NOMO-1 treated with dmso at 0.1 percent for 144 hours (cell line): ENCODE results near the gene TMEM120B.
"Not testable (repeated sequence)": the region's sequence is repeated elsewhere in the genome, so short reads cannot be mapped to it uniquely, and the experiment has no call there.

Experiments used
- DNase-seq: peaks from one replicate; lab custom pipeline; 2025; ENCODE audit not compliant: unreplicated experiment; lab: John Stamatoyannopoulos, UW

TMEM120B gene

DNA sequence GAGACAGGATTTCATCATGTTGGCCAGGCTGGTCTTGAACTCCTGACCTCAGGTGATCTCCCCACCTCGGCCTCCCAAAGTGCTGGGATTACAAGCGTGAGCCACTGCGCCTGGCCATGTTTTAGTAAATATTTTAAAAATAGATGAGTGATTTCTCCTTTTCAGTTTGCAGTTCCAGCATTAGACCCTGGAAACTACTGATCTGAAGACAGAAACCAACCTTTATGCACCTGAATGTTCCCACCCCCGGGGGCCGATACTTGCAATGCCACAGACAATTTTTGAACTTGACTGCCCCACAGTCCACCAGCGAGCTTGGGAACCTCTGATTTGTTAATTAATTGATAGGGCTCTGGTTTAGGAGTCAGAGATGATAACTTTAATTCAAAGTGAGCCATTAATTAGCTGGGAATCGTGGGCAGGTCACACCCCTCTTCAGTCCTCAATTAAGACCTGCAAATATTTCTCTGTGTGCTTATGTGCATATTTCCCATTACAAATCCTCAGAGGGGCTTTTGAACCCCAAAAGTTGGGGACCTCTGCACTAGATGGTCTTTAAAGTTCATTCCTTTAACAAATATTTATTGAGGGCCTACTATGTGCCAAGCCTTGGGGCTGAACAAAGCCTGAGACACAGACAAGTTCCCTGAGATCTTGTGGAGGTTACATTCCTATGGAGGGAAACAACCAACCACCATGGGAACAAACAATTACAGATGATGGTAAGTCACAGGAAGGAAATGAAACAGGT lies 4.1 kb upstream of the TMEM120B start:
- DNase-seq, result no peak

DNA sequence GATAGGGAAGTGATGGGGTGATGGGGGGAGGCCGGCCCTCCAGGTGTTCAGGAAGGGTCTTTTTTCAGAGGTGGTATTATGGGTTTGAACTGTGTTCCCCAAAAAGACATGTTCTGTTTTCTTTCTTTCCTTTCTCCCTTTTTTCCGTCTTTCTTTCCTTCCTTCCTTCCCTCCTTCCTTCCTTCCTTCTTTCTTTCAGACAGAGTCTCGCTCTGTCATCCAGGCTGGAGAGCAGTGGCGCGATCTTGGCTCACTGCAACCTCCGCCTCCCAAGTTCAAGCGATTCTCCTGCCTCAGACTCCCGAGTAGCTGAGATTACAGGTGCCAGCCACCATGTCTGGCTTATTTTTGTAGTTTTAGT lies 3.5 kb upstream of the TMEM120B start:
- not testable (repeated sequence) for DNase-seq

DNA sequence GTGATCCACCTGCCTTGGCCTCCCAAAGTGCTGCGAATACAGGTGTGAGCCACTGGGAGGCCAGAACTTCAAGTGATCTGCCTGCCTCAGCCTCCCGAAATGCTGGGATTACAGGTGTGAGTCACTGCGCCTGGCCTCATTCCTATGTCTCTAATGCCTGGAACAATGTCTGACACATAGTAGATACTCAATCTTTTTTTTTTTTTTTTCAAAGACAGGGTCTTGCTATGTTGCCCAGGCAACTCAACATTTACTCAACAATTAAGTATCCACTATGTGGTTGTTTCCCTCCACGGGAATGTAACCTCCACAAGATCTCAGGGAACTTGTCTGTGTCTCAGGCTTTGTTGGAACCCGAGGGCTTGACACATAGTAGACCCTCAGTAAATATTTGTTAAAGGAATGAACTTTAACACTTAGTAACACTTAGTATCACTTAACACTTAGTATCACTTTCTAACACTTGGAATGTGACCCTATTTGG lies 3.0 kb upstream of the TMEM120B start:
- no peak for DNase-seq

DNA sequence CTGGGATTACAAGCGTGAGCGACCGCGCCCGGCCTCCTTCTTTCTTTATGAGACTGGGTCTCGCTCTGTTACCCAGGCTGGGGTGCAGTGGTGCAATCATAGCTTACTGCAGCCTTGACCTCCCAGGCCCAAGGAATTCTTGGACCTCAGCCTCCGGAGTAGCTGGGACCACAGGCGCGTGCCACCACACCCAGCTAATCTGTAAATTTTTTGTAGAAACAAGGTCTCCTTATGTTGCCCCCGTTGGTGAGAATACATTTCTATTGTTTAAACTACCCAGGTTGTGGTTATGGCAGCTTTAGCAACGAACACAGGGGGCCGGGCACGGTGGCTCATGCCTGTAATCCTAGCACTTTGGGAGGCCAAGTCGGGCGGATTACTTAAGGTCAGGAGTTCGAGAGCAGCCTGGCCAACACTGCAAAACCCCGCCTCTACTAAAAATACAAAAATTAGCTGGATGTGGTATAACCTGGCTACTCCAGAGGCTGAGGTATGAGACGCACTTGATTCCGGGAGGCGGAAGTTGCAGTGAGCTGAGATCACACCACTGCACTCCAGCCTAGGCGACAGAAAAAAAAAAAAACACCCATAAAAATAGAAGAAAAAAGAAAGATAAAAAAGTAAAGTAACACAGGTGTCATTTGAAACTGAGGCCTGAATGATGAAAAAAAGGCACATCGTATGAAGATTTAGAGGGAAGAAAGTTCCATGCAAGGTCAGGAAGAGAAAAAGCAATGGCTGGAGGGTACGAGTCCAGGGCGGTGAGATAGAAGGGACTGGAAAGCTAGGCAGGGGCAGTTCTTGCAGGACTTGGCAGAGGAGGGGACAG lies 977 bp upstream of the TMEM120B start:
- DNase-seq, result no peak

DNA sequence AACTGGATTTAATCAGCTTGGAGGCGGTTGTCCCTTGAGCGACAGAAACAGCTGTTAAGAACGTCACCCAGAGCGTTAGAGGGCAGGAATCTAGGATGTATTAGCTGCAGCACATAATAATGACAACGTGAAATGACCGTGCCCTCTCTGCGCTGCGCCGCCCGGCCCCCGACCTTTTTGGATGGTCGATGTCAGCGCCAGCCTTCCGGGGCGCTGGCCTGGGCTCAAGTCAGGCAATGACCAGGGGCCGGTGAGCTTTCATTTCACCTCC lies 427 bp upstream of the TMEM120B start:
- DNase-seq, result peak; percentile 20

DNA sequence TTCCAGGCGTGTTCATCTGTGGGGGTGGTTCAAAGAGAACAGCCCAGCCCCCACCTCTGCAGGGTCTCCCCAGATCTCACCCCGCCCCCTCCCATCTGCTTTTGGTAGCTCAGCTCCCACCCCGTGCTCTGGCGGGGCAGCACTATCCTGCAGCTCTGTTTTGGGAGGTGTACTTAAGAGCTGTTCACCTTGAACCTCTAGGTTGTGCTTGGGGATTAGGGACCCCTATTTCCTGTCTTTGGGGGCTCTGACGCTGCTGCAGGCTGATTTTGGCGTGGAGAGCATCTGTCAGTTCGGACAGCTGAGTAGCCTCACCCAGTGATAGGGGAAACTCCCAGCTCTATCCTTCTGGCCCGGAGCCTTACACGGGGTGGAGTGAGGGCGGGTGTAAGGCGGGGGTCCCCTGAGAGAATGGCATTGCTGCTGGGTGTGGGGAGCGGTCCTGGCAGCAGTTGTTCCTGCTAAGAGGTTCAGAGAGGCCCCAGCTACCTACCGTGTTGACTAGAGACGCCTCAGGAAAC lies 765 bp downstream of the TMEM120B start:
- DNase-seq, result no peak

DNA sequence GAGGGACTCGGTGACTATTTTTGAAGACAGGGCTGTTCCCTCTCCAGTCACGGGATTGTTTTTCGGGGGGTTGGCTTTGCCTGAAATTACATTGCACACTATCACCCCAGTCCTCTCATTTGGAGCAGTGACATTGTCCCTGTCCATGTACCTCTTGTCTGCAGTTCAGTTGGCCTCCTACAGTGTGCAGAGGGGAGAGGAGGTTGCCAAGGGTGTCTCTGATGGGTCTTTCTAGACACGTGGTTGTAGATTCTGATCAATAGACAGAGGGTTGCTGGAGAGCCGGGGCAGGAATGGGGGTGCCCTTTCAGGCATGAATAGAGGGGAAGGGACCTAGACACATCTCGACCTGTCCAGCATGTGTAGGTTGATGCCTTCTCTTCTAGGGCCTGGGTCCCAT lies 1.2 kb downstream of the TMEM120B start:
- DNase-seq, result no peak

DNA sequence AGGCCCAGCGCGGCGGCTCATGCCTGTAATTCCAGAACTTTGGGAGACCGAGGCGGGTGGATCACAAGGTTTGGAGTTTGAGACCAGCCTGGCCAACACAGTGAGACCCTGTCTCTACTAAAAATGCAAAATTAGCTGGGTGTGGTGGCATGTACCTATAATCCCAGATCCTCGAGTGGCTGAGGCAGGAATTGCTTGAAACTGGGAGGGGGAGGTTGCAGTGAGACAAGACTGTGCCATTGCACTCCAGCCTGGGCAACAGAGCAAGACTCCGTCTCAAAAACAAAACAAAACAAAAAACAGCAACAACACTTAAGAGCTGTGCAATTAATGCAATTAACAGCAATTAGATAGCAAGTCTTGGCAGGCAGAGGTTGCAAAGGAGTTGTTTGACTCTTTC lies 2.5 kb downstream of the TMEM120B start:
- not testable (repeated sequence) for DNase-seq

DNA sequence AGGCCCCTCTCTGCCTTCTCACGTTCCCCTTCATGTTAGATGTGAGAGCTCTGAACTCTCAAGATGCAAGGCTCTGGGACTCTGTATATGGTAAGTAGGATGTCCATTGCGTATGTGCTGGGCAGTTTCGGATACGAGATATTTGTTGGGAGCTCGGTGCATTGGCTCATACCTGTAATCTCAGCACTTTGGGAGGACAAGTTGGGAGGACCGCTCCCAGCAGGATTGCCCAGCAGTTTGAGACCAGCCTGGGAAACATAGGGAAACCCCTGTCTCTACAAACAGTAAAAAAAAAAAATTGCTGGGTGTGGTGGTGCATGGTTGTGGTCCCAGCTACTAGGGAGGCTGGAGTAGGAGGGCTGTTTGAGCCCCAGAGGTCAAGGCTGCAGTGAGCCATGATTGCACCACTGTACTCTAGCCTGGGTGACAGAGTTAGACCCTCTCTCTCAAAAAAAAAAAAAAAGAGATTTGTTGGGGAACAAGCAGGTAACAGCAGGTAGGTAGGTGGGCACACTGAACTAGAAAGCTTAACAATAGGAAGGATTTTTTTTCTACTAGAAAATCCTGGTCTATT lies 3.4 kb downstream of the TMEM120B start:
- DNase-seq, result no peak

DNA sequence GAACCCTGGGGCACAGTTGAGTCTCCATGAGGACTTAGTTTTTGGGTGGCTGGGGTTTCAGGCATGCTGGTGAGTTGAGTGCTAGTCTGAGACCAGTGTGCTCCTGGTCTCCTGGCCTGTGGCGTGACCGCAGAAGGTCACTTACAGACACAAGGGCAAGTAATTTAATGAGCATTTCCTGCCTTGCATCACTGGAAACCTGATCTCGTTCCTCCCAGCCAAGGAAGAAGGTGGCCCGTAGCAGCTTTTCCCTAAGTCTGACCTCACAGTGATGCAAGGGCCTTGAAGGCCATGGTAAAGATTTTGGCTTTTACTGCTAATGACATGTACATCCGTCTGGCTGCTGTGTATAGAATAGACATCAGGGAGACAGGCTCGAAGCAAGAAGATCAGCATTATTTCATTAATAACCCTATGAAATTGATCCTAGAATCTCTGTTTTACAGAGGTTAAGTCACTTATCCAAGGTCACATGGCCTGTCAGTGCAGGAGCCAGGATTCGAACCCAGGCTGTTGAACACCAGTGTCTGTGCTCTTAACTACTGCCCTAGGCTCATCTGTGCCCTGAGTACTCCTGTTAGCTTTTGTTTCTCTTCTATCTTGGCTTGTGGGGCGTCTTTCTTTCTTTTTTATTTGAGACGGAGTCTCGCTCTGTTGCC lies 4.6 kb downstream of the TMEM120B start:
- peak; percentile 57 for DNase-seq

DNA sequence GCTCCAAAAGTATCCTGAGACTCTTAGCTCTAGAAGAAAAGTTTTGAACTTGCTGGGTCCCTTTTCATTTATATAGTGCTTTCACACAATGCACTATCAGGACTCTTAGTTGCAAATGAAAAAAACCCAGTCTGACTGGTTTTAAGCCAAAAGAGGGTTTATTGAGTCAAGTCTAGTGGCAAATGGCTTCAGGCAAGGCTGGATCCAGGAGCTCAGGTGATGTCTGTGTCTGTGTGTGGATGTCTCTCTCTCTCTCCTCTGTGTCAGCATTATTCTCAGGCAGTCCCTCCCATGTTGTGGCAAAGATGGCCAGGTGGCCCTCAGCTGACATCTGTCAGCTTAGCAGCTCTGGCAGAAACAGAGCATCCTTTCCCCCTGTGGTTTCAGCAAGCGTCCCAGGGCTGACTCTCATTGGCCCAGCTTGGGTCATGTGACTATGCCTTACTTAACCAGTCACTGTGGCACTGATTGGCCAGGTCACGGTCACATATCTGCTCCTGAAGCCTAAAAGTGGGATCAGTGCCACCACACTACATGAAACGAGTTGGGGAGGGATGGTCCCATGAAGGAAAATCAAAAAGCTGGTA lies 6.2 kb downstream of the TMEM120B start:
- no peak for DNase-seq

DNA sequence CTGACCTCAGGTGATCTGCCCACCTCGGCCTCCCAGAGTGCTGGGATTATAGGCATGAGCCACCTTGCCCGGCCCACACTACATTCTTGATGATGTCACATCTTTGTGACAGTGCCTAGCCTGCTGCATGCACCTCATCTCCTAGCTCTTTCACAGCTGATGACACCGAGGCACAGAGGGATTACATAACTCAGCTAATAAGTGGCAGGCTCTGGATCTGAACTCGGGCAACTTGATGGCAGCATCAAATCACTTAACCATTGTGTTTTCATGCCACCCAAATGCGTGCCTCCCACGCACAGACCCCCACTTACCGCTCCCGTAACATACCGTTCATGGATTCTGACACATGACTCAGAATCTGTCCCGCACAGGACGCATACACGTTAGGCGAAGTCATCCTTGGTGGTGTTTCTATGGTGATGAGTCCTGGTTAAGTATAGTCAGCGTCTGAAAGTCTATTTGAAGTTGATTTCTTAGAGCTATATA lies 7.4 kb downstream of the TMEM120B start:
- no peak for DNase-seq

DNA sequence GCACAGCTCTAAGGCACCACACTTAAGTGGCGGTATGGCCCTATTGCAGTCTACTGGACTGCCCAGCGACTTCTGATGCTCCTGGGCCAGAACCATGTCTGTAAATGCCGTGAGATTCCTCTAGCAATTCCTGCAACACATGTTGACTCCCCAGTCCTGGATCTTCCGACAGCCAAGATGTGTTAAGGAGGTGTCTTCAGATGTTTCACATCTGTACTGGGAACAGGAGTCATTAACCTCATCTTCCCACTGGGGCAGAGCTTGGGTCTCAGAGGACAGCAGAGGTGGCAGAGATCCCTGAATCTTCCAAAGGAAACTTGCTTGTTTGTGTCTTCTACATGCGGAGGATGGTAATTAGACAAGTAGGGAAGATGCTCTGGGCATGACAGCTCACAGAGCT lies 8.2 kb downstream of the TMEM120B start:
- DNase-seq, result no peak

DNA sequence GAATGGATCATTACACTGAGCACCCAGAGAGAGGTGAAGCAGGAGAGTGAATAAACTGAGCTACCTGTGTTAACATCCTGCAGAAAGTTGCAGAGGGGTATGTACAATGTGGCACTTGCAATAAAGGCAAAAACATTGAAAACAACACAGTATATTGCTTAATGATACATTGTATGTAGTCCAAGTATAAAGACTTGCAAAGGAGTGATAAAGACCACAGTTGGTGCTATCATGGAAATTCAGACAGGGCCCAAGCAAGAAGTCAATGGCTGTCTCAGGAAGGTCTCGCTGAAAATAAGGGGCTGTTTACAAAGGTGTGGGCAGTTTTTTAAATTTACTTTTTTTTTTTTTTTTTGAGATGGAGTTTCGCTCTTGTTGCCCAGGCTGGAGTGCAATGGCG lies 10.0 kb downstream of the TMEM120B start:
- no peak for DNase-seq

DNA sequence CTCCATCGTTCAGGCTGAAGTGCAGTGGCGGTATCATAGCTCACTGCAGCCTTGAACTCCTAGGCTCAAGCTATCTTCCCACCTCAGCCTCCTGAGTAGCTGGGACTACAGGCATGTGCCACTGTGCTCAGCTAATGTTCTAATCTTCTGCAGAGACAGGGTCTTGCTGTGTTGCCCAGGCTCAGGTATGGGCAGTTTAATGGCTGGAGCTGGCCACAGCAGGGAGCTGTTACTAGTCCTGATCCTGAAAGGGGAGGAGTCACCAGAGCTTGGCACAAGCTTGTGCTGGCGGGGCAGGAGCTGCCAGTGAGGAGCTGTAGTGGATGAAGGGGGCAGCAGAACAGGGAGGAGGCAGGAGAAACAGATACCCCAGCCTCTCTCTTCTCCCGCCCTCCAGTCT lies 10.6 kb downstream of the TMEM120B start:
- no peak for DNase-seq

DNA sequence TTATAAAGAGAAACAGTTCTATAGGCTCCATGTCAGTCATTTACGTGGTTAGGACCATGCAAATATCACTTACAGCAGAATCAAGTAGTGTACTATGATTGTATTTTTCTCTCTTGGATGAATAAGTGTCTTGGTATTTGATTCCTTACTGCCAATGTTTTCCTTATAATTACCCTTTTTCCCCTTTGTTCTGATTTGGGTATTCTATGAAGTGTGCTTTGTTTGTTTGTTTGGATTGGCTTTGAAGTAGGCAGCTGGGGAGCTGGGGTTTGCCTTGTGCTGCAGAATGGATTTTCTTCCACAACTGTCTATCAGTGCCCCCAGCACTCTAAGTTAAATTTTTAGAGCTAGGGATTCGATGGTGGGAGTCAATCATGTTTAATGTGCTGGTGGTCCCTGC lies 12.4 kb downstream of the TMEM120B start:
- no peak for DNase-seq

DNA sequence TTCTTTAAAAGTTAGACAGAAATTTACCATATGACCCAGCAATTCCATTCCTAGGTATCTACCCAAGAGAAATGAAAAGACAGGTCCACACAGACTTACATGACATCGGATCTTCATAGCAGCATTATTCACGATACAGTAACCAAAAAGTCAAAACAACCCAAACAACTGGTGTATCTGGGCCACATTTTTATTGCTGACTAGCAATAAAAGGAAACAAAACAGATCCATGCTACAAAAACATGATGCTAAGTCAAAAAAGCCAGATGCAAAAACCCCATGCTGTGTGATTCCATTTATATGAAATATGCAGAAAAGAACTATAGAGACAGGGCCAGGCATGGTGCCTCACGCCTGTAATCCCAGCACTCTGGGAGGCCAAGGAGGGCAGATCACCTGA lies 12.9 kb downstream of the TMEM120B start:
- no peak for DNase-seq

DNA sequence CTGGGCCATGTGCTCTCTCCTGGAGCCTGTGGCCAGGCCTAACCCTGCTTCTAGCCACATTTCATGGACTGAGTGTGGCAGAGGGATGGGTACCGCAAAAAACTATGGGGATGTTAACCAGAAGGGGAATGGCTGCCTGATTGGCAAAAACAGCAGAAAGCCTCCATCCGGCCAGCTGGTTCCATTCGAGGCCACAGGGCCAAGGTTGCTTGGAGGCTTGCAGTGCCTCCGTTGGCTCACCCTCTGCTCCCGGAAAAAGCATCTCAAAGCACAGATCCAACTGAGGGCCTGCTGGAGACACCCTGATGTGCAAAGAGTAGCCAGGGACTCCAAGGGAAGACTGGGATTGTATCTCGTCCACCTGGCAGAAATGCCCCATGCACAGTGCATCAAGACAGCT lies 16.5 kb downstream of the TMEM120B start:
- no peak for DNase-seq

DNA sequence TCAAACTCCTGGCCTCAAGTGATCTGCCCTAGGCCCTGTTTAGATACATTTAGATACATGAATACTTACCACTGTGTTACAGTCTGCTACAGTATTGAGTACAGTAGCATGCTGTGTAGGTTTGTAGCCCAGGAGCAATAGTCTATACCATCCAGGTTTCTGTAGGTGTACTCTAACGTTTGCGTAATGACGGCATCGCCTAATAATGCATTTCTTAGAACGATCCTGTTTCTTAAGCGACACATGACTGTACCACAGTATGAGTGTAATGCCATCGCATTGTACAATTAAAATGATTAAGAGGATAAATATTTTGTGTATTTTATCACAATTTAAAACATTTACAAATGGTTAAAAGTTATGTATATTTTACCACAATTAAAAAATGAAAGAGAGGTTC lies 18.9 kb downstream of the TMEM120B start:
- DNase-seq, result no peak

DNA sequence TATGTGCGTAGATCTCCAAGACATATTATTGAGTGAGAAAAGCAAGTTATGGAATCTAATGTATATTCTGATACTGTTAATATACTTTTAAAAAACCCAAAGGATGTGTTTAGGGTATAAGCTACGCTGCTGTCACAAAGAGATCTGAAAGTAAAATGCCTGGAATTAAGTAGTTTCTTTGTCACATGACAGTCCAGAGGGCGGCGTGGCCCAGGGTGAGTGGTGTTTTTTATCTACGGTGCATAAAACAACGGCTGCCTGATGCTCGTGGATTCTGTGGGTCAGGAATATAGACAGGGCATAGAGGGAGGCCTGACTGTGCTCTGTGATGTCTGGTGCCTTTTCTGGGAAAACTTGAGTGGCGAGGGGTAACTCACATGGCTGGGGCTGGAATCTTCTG lies 21.3 kb downstream of the TMEM120B start:
- DNase-seq, result no peak

DNA sequence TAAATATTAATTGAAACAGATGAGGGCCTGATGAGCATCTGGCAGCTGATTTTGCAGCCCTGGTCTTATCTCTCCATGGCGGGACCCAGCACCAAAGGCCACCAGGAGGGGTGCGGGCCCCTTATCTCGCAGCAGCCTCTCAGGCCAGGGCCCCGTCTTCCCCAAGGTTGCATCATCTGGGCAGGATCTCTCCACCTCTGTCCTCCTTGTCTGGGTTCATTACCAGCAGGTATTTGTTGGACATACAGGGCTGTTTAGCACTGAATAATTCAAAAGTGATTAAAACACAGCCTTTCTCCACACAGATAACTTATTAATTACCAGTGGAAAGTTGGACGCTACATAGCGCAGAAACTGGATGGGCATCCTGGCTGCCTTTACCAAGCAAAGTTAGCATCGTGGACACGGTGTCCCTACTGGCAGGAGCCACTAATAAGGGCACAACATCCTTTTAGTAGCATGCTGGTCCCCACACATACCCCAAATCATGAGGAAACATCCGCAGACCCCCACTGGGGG lies 25.8 kb downstream of the TMEM120B start:
- DNase-seq, result no peak
